ENCODE results near the gene IMP3.

Gene IMP3

DNA sequence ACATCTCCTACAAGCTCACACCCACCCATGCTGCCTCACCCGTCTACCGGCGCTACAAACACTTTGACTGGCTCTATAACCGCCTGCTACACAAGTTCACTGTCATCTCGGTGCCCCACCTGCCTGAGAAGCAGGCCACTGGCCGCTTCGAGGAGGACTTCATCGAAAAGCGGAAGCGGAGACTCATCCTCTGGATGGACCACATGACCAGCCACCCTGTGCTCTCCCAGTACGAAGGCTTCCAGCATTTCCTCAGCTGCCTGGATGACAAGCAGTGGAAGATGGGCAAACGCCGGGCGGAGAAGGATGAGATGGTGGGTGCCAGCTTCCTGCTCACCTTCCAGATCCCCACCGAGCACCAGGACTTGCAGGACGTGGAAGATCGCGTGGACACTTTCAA, 9.8 kb upstream of the IMP3 start:
- H3K27ac ChIP-seq (ENCODE audit: insufficient read depth, low read length, poor library complexity, severe bottlenecking): no peak overlapping the region
- no peak for DNase-seq
- no peaks in the 10 kb centered on the region for H3K27me3 ChIP-seq (replicated peaks; ENCODE audit: control insufficient read depth, insufficient read depth, low read length, poor library complexity, severe bottlenecking)
- no peaks in the 10 kb centered on the region for H3K9me3 ChIP-seq (ENCODE audit: control insufficient read depth, low read length)
- H3K4me3 ChIP-seq (ENCODE audit: insufficient read depth, low read depth, low read length, poor library complexity, severe bottlenecking): no peak overlapping the region
- H3K4me1 ChIP-seq (ENCODE audit: control insufficient read depth, insufficient read depth, low read length, poor library complexity, severe bottlenecking): peaks cover 9% of the 10 kb centered on the region
- no peaks in the 10 kb centered on the region for H3K36me3 ChIP-seq (ENCODE audit: control insufficient read depth, insufficient read depth, low read length)

DNA sequence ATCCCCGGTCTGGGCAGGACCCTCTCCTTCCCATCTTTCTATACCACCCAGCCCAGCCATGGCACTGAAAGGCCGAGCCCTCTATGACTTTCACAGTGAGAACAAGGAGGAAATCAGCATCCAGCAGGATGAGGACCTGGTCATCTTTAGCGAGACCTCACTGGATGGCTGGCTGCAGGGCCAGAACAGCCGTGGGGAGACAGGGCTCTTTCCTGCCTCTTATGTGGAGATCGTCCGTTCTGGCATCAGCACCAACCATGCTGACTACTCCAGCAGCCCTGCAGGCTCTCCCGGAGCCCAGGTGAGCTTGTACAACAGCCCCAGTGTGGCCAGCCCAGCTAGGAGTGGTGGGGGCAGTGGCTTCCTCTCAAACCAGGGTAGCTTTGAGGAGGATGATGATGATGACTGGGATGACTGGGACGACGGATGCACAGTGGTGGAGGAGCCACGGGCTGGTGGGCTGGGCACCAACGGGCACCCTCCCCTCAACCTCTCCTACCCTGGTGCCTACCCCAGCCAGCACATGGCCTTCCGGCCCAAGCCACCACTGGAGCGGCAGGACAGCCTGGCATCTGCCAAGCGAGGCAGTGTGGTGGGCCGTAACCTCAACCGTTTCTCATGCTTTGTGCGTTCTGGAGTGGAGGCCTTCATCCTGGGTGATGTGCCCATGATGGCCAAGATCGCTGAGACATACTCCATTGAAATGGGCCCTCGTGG, 9.2 kb upstream of the IMP3 start:
- Histone ChIP-seq H3K27ac (ENCODE audit: insufficient read depth, low read length, poor library complexity, severe bottlenecking) (no peak overlapping the region), H3K4me3 (ENCODE audit: insufficient read depth, low read depth, low read length, poor library complexity, severe bottlenecking) (no peak overlapping the region), H3K36me3 (ENCODE audit: control insufficient read depth, insufficient read depth, low read length) (no peaks in the 10 kb centered on the region), H3K27me3 (replicated peaks; ENCODE audit: control insufficient read depth, insufficient read depth, low read length, poor library complexity, severe bottlenecking) (no peaks in the 10 kb centered on the region), H3K9me3 (ENCODE audit: control insufficient read depth, low read length) (no peaks in the 10 kb centered on the region), H3K4me1 (ENCODE audit: control insufficient read depth, insufficient read depth, low read length, poor library complexity, severe bottlenecking) (peaks cover 9% of the 10 kb centered on the region)
- no peak for DNase-seq

DNA sequence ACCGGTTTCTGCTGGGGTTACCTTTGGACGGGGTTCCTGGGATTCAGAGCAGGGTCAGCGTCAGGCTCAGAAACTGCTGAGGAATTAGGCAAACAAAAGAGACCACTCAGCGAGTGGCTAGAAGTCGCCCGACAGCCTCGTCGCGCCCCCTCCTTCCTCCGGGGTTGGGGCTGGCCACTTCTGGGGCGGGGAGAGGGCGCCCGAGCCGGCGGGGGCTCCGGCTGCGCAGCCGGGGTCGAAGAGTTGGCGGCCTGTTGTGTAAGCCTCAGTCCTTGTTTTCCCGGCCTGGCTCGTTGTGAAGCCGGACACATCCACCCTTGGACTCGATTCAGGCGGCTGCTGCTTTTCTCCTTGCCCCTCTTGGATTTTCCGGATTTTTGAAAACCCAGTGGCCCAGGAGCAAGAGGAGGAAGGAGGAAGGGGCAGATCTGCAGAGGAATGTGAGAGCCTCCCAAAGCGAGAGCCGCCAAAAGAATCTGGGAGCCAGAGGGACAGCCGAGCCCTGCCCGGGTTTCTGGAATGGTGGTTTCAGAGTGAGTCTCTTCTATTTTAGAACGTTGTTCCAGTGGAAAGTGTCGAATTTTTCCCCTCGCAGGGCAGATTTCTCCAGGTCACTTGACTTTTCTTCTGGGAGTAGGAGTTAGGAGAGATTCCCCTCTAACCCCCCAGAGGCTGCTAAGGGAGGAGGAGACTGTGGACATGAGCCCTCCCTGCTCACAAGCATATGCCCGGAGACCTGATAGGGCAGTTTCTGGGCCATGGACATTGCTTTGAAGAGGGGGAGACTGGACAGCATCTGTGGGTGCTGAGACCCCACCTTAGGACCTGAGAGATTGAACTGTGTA, 8.4 kb upstream of the IMP3 start:
- H3K36me3 ChIP-seq (ENCODE audit: control insufficient read depth, insufficient read depth, low read length): no peaks in the 10 kb centered on the region
- DNase-seq: no peak
- H3K4me1 ChIP-seq (ENCODE audit: control insufficient read depth, insufficient read depth, low read length, poor library complexity, severe bottlenecking): peaks cover 9% of the 10 kb centered on the region
- no peaks in the 10 kb centered on the region for H3K9me3 ChIP-seq (ENCODE audit: control insufficient read depth, low read length)
- H3K4me3 ChIP-seq (ENCODE audit: insufficient read depth, low read depth, low read length, poor library complexity, severe bottlenecking): peak overlapping the region; percentile 99
- H3K27me3 ChIP-seq (replicated peaks; ENCODE audit: control insufficient read depth, insufficient read depth, low read length, poor library complexity, severe bottlenecking): no peaks in the 10 kb centered on the region
- H3K27ac ChIP-seq (ENCODE audit: insufficient read depth, low read length, poor library complexity, severe bottlenecking): peak overlapping the region; percentile 37

DNA sequence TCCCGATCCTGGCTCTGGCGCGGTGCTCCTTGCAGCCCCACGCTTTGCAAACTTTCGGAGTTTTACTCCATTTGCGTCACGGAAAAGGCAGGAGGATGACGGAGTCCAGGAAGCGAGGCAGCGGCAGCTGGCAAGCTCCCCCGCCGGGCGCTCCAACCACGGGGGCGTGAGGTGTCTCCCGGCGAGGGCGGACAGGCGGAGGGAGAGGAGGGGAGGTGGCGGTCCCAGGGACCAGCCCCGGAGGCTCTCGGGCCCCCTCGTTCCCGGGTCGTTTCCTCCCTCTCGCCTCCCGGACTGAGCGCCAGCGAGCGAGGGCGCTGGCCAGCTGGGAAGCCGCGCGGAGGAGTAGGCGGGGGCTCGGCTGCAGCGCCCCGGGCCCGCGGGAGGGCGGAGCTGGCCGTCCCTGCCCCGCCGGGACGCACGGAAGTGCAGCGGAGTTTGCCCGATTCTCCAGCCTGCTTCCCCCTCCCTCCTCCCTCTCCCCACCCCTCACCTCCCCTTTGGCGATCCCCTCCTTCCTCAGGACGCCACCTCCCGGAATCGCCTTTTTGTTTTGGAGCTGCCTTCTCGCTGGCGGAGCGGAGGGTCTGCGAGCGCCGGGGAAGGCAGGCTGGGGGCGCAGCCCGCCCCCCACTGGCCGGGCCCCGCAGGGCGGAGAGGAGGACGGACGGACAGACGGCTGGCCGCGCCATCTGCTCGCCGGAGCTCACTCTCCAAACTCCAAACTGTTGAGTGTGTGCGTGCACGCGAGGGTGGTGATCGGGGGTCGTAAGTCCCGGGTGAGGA, 7.5 kb upstream of the IMP3 start, which contains the start of gene SNX33:
Gene SNX33, plus strand, starts transcription at position 543 of the 786 bp plus-strand sequence. CDS start 1,191 bp downstream, outside the sequence.
- no peaks in the 10 kb centered on the region for H3K27me3 ChIP-seq (replicated peaks; ENCODE audit: control insufficient read depth, insufficient read depth, low read length, poor library complexity, severe bottlenecking)
- peak within 1 kb of the TSS; percentile 60 for H3K27ac ChIP-seq (ENCODE audit: insufficient read depth, low read length, poor library complexity, severe bottlenecking)
- H3K4me1 ChIP-seq (ENCODE audit: control insufficient read depth, insufficient read depth, low read length, poor library complexity, severe bottlenecking): peaks cover 9% of the 10 kb centered on the region

DNA sequence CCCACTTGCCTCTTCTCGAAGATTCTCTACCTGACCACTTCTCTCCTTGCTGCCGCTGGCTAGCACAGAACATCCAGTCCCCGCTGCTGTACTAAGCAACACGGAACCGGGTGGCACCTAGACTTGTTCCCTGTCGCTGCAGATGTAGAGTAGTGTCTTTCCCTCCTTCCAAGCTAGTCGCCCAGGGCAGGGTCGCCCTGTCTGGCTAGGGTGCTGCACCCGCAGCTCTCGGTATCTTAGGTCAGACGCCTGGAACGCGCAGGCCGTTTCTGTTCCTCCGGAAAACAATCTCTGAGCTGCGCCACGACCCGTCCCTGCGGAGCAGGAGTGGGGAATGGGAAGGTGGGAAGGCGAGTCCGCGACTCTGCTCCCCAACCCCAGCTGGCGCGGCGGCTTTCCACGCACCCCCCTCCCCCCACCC, 6.9 kb upstream of the IMP3 start:
- no peak for DNase-seq
- Histone ChIP-seq H3K27me3 (replicated peaks; ENCODE audit: control insufficient read depth, insufficient read depth, low read length, poor library complexity, severe bottlenecking) (no peaks in the 10 kb centered on the region), H3K27ac (ENCODE audit: insufficient read depth, low read length, poor library complexity, severe bottlenecking) (peak overlapping the region; percentile 60), H3K4me1 (ENCODE audit: control insufficient read depth, insufficient read depth, low read length, poor library complexity, severe bottlenecking) (peaks cover 9% of the 10 kb centered on the region), H3K4me3 (ENCODE audit: insufficient read depth, low read depth, low read length, poor library complexity, severe bottlenecking) (peak overlapping the region; percentile 99), H3K36me3 (ENCODE audit: control insufficient read depth, insufficient read depth, low read length) (no peaks in the 10 kb centered on the region), H3K9me3 (ENCODE audit: control insufficient read depth, low read length) (no peaks in the 10 kb centered on the region)

More for the DNA sequence above, 7.5 kb upstream of the IMP3 start, which contains the start of gene SNX33:
- H3K36me3 ChIP-seq (ENCODE audit: control insufficient read depth, insufficient read depth, low read length): no peaks in the 10 kb centered on the region
- peak; percentile 30 to 47 (median 37) for DNase-seq
- H3K4me3 ChIP-seq (ENCODE audit: insufficient read depth, low read depth, low read length, poor library complexity, severe bottlenecking): peak within 1 kb of the TSS; percentile 99
- no peaks in the 10 kb centered on the region for H3K9me3 ChIP-seq (ENCODE audit: control insufficient read depth, low read length)

DNA sequence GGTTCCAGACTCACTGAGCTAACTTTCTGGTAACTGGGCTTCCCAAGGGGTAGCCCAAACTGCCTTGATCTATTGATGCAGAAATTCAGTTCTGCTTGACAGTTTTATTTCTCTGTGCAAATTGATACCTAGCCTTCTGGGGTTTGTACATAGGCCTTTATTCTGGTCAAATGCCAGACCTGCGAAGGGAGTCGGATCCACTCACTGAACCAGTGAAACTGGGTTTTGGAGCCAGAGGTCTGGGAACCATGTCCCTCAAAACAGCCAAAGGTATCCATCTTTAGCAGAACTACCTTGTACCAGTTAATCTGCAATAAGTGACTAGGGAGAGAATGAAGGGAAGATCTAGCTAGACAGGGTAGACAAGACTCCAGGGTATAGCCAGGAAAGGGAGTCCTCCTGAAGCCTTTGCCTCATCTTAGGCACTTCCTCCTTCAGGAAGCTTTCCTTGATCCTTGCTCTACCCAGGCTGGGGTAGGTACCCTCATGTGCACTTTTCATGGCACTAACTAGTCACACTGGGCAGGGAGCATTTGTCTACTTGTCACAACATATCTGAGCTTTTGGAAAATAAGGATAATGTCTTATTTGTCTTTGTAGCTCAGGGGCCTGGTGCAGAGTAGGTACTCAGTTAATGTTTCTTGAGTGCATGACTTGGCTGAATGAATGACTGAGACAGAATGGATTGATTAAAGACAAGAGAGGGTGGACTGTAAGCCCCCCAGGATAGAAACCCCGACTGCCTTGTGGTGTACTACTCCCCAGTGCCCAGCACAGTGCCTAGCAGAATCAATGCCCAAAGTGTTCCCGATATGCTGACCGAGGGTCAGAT, 6.3 kb upstream of the IMP3 start:
- H3K27ac ChIP-seq (ENCODE audit: insufficient read depth, low read length, poor library complexity, severe bottlenecking): no peak overlapping the region
- no peaks in the 10 kb centered on the region for H3K27me3 ChIP-seq (replicated peaks; ENCODE audit: control insufficient read depth, insufficient read depth, low read length, poor library complexity, severe bottlenecking)
- peak overlapping the region; percentile 99 for H3K4me3 ChIP-seq (ENCODE audit: insufficient read depth, low read depth, low read length, poor library complexity, severe bottlenecking)
- DNase-seq: no peak
- H3K9me3 ChIP-seq (ENCODE audit: control insufficient read depth, low read length): no peaks in the 10 kb centered on the region
- peaks cover 9% of the 10 kb centered on the region for H3K4me1 ChIP-seq (ENCODE audit: control insufficient read depth, insufficient read depth, low read length, poor library complexity, severe bottlenecking)
- H3K36me3 ChIP-seq (ENCODE audit: control insufficient read depth, insufficient read depth, low read length): no peaks in the 10 kb centered on the region

DNA sequence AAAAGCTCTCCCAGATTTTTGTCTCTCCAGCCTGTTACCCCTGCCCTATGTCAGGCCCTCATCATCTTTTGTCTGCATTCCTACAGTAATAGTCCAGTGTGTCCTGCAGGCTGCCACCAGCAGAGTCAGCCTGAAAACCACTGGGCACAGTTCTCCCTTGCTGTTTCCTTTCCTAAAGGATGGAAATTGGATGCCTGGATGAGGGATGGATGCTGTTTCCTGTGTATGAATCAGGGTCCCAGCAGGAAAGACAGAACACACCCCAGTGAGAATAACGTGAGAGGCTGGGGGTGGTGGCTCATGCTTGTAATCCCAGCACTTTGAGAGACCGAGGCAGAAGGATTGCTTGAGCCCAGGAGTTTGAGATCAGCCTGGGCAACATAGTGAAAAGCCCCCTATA, 4.4 kb upstream of the IMP3 start:
- Histone ChIP-seq H3K27ac (ENCODE audit: insufficient read depth, low read length, poor library complexity, severe bottlenecking) (no peak overlapping the region), H3K9me3 (ENCODE audit: control insufficient read depth, low read length) (no peaks in the 10 kb centered on the region), H3K4me1 (ENCODE audit: control insufficient read depth, insufficient read depth, low read length, poor library complexity, severe bottlenecking) (peaks cover 20% of the 10 kb centered on the region), H3K4me3 (ENCODE audit: insufficient read depth, low read depth, low read length, poor library complexity, severe bottlenecking) (no peak overlapping the region), H3K27me3 (replicated peaks; ENCODE audit: control insufficient read depth, insufficient read depth, low read length, poor library complexity, severe bottlenecking) (no peaks in the 10 kb centered on the region), H3K36me3 (ENCODE audit: control insufficient read depth, insufficient read depth, low read length) (no peaks in the 10 kb centered on the region)
- no peak for DNase-seq

DNA sequence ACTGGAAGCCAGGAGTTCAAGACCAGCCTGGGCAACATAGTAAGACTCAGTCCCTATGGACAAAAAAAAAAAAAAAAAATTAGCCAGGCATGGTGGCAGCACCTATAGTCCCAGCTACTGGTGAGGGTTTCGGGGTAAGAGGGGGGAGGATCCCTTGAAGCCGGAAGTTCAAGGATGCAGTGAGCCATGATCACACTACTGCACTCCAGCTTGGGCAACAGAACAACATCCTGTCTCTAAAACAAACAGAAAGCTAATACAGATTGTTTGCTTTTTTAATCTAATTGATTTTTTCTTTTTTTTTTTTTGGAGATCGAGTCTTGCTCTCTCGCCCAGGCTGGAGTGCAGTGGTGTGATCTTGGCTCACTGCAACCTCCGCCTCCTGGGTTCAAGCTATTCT, 1.6 kb upstream of the IMP3 start:
- Histone ChIP-seq H3K27me3 (replicated peaks; ENCODE audit: control insufficient read depth, insufficient read depth, low read length, poor library complexity, severe bottlenecking) (no peaks in the 10 kb centered on the region), H3K36me3 (ENCODE audit: control insufficient read depth, insufficient read depth, low read length) (no peaks in the 10 kb centered on the region), H3K27ac (ENCODE audit: insufficient read depth, low read length, poor library complexity, severe bottlenecking) (no peak overlapping the region), H3K4me1 (ENCODE audit: control insufficient read depth, insufficient read depth, low read length, poor library complexity, severe bottlenecking) (peaks cover 31% of the 10 kb centered on the region), H3K9me3 (ENCODE audit: control insufficient read depth, low read length) (no peaks in the 10 kb centered on the region), H3K4me3 (ENCODE audit: insufficient read depth, low read depth, low read length, poor library complexity, severe bottlenecking) (no peak overlapping the region)
- DNase-seq: no peak

DNA sequence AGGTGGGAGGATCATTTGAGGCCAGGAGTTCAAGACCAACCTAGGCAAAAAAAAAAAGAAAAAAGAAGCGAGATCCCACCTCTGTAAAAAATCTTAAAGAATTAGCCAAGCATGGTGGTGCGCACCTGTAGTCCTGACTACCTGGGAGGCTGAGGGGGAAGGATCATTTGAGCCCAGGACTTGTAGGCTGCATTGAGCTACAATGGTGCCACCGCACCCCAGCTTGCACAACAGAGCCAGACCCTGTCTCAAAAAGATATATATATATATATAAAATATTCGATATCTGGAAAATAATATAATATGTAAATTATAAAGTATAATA, 1.1 kb upstream of the IMP3 start:
- H3K36me3 ChIP-seq (ENCODE audit: control insufficient read depth, insufficient read depth, low read length): no peaks in the 10 kb centered on the region
- H3K9me3 ChIP-seq (ENCODE audit: control insufficient read depth, low read length): no peaks in the 10 kb centered on the region
- H3K4me3 ChIP-seq (ENCODE audit: insufficient read depth, low read depth, low read length, poor library complexity, severe bottlenecking): no peak overlapping the region
- H3K27me3 ChIP-seq (replicated peaks; ENCODE audit: control insufficient read depth, insufficient read depth, low read length, poor library complexity, severe bottlenecking): no peaks in the 10 kb centered on the region
- DNase-seq: no peak
- H3K27ac ChIP-seq (ENCODE audit: insufficient read depth, low read length, poor library complexity, severe bottlenecking): peak overlapping the region; percentile 80
- peaks cover 31% of the 10 kb centered on the region for H3K4me1 ChIP-seq (ENCODE audit: control insufficient read depth, insufficient read depth, low read length, poor library complexity, severe bottlenecking)

Measured in effector memory CD4-positive, alpha-beta T cell (primary cell).